ENCODE results near the gene TXNDC8.

TXNDC8 gene

DNA sequence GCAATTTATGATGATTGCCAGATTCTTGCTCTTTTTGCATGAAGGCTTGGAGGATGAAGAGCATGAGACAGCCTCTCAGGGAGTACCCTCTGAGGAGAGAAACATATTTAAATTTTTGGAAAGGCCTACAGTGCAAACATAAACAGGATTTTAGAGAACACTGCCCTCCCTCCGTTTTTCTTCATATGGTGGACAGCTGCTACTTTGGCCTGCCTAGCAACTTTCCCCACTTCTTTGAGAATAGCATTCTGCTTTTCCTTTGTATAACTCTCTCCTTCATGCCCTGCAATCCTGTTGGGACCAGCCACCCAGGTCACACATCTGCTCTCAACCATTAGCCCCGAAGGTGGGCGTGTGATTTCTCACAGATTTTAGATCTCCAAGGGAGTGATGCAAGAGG lies 60.9 kb downstream of the TXNDC8 start:
- FAIRE-seq, result no peak

DNA sequence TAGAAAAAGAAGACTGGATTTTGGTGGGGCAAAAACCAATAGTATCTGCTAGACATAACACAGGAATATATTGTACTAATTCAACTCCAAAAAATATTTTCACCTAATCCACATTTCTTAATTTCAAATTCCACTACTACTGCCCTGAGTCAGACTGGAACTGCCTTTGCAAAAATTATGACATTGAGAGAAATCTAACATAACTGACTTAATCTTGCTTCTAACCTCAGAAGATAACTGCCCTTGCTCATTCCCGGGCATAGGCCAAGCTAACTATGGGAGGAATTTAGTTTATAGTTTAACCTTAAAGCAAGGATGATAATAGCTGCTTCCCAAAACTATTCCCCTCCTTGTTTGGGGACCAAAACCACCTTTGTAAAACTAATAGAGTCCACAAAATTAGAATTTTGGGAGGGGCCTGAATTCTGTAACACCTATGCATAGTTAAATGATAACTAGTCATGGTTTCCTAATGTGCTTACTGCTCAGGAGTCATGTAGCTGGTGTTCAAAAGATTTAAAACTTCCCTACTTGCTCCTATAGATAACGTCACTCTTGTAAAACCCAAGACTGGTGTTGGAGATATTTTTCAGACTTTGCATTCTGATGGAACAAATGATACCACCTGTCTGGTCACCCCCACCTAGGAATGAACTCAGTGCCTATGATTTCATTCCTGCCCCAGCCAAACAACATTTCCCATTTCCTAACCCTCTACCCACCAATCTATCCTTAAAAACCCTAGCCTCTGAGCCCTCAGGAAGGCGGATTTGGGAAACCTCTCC lies 67.3 kb downstream of the TXNDC8 start:
- no peak for FAIRE-seq

DNA sequence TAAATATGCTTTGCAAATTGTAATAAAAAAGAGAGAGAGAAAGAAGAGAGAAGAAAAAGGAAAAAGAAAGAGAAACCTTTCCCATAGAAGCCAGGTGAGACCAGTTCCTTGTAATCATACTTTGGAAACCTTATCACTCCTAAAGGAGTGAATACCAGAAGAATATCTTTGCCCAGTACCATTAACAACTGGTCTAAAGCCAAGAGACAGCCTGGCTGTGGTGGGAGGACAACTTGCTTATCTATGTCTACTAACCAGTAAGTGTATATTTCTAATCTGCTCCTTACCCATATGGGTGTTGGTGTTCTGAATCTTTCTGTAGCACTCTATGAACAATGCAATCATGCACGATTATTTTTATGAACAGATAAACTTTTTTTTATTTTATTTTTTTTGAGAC lies 70.9 kb downstream of the TXNDC8 start:
- no peak for FAIRE-seq

DNA sequence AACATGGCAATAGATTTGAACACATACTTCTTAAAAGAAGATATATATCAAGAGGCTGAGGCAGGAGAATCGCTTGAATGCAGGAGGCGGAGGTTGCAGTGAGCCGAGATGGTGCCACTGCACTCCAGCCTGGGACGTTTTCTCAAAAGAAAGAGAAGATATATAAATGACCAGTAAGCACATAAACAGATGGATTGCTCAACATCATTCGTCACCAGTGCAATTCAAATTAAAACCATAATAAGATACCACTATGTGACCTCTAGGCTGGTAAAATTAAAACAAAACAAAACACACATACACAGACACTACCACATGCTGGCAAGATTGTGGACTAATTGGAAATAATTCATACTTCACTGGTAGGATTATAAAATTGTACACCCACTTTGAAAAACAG lies 76.0 kb downstream of the TXNDC8 start:
- FAIRE-seq, result no peak

DNA sequence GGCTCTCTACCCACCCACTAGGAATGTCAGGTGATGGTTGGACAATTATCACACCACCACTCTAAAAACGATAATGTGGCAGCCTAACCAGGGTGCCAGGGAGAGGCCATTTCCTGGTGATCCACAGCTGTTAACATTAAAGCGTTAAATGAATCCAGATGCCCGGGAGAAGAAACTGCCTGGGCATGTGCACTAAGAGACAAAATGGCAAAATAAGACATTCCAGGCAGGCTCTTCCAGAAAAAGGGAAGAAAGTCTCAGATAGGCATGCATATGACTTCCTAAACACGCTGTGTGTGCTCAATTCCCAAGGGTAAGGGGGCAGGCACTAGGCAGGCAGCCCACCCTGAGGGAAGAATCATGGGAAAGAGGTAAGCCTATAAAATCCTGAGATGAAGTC lies 76.8 kb downstream of the TXNDC8 start:
- FAIRE-seq, result no peak

DNA sequence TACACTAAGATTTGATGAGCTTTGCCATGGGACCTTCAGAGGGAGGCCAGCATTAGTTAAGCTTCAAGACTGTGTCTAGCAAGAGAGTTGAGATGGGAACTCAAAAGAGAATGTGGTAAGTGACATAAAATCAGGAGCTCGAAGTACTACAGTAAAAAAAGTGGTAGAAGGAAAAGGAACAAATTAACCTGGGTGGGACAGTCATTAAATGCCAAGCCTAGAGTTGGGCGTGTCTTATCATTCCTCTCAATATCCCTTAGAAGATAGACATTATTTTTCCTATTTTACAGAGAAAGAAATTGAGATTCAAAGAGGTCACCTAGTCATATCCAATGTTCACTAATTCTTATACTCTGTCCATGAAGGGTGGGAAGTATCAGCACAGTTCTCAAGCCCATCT lies 78.1 kb downstream of the TXNDC8 start:
- no peak for FAIRE-seq

DNA sequence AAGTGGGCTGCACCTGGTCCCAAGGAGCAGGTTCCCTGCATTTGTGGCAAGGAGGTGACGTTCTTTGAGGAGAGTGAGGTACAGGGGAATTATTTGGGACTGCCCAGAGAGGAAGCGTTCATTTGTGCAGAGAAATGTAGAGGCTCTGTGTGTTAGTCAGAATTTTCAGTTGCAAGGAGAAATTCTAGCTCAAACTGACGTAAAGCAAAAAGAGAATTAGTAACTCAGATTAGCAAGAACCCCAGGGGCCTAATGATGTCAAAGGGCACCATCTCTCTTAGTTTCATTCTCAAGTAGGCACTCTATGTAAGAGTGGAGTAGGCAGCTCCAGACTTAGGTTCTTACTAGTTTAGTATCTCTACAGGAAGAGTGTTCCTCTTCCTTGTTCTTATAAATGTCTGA lies 79.0 kb downstream of the TXNDC8 start:
- no peak for FAIRE-seq

DNA sequence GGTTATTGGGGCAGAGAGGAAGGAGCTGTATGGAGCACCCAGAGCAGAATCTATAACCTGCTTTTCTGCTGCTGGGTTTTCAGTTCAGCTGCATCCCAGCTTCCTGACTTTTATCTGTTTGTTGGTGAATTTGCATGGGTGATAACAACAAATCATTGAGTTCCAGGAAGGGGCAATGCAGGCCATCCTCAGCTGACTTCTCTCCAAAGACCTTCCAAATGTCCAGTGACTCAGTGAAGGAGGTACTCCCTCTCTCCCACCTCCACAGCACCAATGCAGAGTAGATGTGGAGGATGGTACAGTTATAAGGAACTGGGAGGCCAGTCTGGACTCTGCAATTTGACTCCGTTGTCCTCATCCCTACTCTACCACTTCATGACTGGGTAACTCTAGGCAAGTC lies 79.7 kb downstream of the TXNDC8 start:
- no peak for FAIRE-seq

DNA sequence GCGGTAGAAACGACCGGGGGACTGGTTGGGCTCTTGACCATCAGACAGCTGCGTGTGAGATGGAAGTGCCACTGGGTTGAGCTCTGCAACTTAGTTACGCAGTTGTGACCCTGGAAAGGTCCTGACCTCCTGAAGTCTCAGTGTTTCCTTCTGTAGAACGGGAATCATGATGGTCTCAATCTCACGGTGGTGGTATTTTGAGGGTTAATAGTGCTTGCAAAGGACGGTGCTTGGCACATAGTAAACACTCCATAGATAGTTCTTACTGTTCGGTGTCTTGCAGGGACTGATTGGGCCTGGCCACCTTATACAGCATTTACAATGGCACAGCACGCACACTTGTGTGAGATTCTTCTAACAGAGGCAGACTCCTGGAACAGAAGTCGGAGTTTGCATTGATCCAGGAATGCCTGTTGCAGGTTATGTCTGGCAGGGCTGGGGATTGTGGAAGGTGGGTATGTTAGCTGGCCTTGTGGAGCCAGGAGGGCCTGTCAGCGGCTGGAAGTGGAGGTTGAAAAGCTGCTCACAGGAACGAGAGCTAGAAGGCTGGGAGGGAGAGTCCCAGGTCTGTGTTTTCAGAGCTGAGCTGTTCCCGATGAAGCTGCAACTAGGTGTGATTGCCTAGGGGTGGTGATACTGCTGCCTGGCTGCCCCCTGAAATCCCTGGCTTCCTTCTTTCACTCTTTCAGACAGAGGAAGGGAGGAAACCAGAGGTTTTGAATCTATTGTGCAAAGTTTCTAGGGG lies 80.4 kb downstream of the TXNDC8 start:
- no peak for FAIRE-seq

DNA sequence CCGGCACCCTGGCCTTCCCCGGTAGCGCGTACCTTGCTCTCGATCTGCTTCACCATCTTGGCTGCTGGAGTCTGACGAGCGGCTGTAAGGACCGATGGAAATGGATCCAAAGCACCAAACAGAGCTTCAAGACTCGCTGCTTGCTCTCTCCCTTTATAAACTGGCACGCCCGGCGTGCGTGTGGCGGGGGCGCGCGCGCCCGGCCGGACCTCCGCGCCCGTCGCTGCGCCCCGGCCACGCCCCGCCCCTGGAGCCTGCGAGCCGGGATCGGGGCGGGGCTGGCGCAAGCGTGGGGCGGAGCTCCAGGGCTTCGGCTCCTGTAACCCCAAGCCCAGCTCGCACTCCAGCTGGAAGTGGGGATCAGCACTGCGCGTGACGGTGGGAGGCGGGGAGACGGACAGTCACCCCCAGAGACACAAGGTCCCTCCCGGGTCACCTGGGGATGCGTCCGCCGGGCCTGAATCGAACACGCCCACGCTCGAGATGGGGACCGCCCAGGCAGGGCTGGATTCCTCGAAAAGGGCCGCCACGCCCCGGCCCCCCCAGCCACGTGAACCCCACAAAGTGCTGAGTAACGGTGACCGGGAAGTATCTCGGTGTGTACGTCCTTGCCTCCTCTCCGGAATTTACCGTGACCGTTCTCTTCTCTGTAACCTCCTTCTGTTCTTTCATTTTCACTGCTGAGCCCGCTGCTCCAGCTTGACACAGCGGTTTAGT lies 81.1 kb downstream of the TXNDC8 start, which contains the start of gene TXN:
Gene TXN, minus strand, starts transcription at position 128 of the 717 bp plus-strand sequence. Its CDS starts 72 bp downstream, at position 56.
- no peak for FAIRE-seq

DNA sequence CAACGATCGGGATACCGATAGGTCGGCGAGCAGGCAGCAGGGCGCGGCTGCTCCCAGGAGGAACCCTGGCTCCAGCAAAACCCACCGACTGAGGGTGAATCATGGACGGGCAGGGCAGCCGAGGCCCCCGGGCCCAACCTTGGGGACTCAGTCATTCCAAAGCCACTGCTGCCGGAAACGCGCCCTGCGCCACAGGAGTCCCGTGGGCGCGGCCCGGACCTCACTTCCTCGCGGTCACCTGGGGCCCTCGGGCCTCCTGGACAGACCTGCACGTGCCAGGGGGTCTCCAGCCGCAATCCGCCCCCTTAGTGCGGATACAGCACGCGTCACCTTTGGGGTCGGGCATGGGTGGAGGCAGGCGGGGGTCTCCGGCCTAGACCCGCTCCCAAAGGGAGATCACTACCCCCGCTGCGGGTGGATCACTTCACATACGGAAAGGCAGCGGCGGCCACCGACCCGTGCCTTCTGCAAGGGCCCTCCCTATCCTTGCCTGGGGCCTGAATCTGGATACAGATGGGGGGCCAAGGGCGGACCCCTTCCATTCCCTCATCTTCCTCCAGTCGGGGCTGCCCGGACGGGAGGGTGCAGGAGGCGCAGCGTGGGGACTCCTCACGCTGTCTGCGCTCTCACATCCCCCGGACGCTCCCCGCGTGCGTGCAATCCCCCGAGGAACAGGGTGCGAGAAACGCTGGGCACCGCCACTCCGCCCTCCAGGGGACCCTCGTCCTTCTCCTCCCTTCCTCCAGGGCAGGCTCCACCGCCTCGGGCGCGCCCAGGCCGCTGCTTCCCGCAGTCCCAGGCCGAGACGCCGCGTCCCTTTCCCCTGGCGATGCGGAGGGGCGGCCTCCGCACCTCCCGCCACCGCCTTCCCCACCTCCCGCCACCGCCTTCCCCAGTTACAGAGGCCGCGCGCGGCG lies 81.9 kb downstream of the TXNDC8 start:
- FAIRE-seq, result no peak

DNA sequence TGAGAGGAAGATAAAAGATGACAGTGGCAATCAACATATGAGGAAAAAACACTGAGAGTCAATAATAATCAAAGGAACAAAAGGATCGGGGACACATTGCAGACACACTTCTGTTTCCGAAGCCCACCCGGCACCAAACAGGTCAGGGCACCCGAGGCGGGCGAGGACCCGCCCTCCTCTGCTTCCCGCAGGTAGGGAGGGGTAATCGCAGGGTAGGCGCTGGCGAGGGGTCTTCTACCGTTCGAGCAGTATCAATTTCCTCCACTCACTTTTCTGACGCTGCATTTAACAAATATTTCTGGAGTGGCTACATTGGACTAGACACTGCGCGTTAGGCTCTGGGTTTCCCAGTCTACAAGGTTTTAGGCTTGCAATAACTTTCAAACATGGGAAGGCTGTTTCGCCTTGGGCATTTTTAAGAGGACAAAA lies 82.6 kb downstream of the TXNDC8 start:
- FAIRE-seq, result no peak

DNA sequence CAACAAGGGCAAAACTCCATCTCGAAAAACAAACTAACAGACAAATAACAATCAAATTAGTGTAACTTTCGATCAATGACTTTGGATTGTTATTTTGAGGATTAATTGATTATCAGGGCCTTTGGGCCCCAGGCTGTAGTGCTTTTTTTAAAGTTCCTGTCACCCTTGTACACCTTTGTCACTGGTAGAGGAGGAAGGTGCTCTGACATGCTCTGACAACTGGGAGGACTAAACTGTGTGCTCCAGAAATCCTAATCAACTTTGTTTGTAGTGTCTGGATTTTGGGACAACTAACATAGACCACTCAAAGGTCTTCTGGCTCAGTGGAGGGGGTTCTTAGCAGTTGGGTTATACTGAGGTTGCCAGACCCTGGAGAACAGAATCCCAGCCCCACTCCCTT lies 83.2 kb downstream of the TXNDC8 start:
- FAIRE-seq, result no peak
